ENCODE results near the gene STX16. TPM values are rescaled to one million over a fixed set of nuclear protein-coding genes. Genes with fewer than 3 reads are reported as not detected.

Gene STX16
- total RNA-seq, 1 experiment from 2014 or later = 44.5 TPM

DNA sequence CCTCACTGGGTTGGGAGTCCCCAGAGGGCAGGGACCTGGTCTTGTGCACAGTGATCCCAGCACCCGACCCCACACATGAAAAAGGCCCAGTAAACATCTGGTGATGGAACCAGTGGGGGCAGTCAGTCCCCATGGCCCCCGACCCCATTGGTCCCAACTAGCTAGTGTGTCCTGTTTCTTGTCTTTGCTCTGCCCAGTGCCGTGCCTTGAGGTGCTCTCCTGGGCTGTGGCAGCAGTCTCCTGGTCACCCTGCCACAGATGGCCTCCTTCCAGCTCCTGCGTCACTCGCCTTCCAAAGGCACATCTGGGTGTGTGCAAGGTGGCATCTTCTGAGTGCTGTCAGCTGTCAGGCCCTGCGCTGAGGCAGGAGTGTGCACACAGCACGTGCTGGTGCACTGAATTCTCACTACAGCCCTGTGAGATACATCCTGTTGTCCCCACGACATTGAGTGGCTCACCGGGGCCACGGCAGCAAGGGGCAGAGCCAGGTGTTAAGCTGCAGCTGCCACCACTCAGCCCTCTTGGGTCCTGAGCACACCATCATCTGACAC is 45.4 kb downstream of the STX16 start:
- BruUV-seq (replicated peaks) = no TSS peak
- Histone ChIP-seq H3K4me1 (ENCODE audit: insufficient read depth, low read length, poor library complexity, severe bottlenecking) (no peaks in the 10 kb centered on the region), H3K27me3 (replicated peaks; ENCODE audit: insufficient read depth, low read depth, low read length, poor library complexity) (no peaks in the 10 kb centered on the region), H3K27ac (ENCODE audit: low read depth, low read length, poor library complexity, severe bottlenecking) (no peak overlapping the region), H3K36me3 (ENCODE audit: insufficient read depth, low read length, poor library complexity, severe bottlenecking) (no peaks in the 10 kb centered on the region), H3K4me3 (ENCODE audit: low read depth, low read length, poor library complexity, severe bottlenecking) (no peak overlapping the region), H3K9me3 (ENCODE audit: low read depth, low read length, poor library complexity, severe bottlenecking) (no peaks in the 10 kb centered on the region)
- POLR2A ChIA-PET (ENCODE audit: low non-redundant PET) = no interaction called here
- TF ChIP-seq, protein P1, sequence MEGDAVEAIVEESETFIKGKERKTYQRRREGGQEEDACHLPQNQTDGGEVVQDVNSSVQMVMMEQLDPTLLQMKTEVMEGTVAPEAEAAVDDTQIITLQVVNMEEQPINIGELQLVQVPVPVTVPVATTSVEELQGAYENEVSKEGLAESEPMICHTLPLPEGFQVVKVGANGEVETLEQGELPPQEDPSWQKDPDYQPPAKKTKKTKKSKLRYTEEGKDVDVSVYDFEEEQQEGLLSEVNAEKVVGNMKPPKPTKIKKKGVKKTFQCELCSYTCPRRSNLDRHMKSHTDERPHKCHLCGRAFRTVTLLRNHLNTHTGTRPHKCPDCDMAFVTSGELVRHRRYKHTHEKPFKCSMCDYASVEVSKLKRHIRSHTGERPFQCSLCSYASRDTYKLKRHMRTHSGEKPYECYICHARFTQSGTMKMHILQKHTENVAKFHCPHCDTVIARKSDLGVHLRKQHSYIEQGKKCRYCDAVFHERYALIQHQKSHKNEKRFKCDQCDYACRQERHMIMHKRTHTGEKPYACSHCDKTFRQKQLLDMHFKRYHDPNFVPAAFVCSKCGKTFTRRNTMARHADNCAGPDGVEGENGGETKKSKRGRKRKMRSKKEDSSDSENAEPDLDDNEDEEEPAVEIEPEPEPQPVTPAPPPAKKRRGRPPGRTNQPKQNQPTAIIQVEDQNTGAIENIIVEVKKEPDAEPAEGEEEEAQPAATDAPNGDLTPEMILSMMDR (conservative IDR thresholded peaks at IDR 0.05; ENCODE audit: low read depth, low read length) = no peak
- no peak for TF ChIP-seq EZH2 (IDR thresholded peaks at IDR 0.05; ENCODE audit: borderline replicate concordance, low read depth, low read length, poor library complexity, severe bottlenecking)
- CTCF ChIA-PET = no interaction called here
- intact Hi-C loops (cut with micrococcal nuclease; ENCODE audit: unreplicated experiment) = no loop called here
- no peak for DNase-seq (ENCODE audit: low spot score)

DNA sequence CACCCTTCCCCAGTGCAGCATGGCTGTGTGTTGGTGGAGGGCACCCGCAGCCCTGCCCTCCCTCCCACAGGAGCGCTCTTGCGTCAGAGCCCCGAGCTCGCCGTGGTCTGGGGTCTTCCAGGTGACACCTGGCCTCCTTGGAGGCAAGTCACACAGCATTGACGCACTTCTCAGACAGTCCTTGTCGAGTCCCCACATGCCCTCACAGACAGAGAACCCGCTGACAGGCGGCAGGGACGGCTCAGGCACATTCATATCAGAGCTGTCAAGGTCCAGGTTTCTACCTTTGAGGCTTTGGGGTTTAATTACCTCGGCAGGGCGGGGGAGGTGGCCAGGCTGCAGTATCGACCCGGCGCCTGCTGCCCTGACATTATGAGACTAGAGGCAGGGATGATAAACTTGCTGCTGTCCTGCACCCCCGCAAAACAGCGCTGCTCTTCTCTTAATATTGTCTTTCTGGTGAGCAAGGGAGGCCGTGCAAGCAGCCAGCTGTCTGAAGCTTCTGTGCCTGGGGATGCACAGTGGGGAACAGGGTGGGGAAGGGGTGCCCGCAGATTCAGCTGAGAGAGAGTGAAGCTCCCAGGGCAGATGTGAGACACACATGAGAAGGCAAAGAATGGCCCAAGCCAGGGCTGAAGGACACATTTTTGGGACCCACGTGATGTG is 46.3 kb downstream of the STX16 start:
- TF ChIP-seq EZH2 (IDR thresholded peaks at IDR 0.05; ENCODE audit: borderline replicate concordance, low read depth, low read length, poor library complexity, severe bottlenecking) = no peak
- TF ChIP-seq, protein P1 (conservative IDR thresholded peaks at IDR 0.05; ENCODE audit: low read depth, low read length) = no peak
- no peaks in the 10 kb centered on the region for H3K4me1 ChIP-seq (ENCODE audit: insufficient read depth, low read length, poor library complexity, severe bottlenecking)
- intact Hi-C loops (cut with micrococcal nuclease; ENCODE audit: unreplicated experiment) = no loop called here
- no peaks in the 10 kb centered on the region for H3K27me3 ChIP-seq (replicated peaks; ENCODE audit: insufficient read depth, low read depth, low read length, poor library complexity)
- BruUV-seq (replicated peaks) = no TSS peak
- H3K9me3 ChIP-seq (ENCODE audit: low read depth, low read length, poor library complexity, severe bottlenecking) = no peaks in the 10 kb centered on the region
- no peak overlapping the region for H3K27ac ChIP-seq (ENCODE audit: low read depth, low read length, poor library complexity, severe bottlenecking)
- CTCF ChIA-PET = no interaction called here
- no peak overlapping the region for H3K4me3 ChIP-seq (ENCODE audit: low read depth, low read length, poor library complexity, severe bottlenecking)
- POLR2A ChIA-PET (ENCODE audit: low non-redundant PET) = no interaction called here
- no peaks in the 10 kb centered on the region for H3K36me3 ChIP-seq (ENCODE audit: insufficient read depth, low read length, poor library complexity, severe bottlenecking)
- DNase-seq (ENCODE audit: low spot score) = no peak

DNA sequence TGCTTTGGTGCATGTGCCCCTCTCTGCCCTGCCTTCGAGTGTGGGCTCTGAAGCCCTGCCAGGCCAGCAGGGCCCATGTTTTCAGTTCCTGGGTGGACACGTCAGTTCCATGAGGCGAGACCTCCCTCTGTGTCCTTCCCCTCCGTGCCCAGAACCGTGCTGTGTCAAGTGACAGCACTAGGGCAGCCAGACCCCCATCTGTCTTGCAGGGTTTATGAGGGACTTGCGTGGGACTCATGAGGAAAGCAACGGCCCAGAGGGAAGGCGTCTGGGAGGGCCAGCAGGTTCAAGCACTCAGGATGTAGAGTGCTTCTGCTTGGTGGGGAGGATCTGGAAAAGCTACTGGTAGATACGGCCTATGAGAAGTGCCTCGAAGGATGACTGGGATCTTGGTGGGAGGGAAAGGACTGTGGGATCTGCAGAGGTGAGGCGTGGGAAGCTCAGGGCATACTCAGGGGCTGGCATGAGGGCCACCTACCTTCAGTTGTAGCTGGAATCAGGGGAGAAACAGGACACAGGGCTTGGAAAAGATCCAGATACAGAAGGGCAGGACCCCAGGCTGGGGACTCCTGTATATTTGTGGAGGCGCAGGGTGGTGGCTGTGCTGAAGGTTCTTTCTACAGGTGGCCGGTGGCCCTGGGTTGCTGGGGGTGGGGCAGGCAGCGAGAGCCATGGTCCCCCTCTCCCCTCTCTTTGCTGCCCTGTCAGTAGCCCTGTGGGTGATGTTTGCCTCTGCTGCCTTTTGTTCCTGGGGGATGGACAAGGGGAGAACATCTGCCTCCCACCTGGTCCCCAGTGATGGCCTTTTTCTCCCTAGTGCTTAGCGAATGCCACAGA is 47.0 kb downstream of the STX16 start:
- CTCF ChIA-PET = no interaction called here
- H3K9me3 ChIP-seq (ENCODE audit: low read depth, low read length, poor library complexity, severe bottlenecking) = no peaks in the 10 kb centered on the region
- no peak for TF ChIP-seq EZH2 (IDR thresholded peaks at IDR 0.05; ENCODE audit: borderline replicate concordance, low read depth, low read length, poor library complexity, severe bottlenecking)
- TF ChIP-seq, protein P1 (conservative IDR thresholded peaks at IDR 0.05; ENCODE audit: low read depth, low read length) = no peak
- H3K27ac ChIP-seq (ENCODE audit: low read depth, low read length, poor library complexity, severe bottlenecking) = no peak overlapping the region
- H3K27me3 ChIP-seq (replicated peaks; ENCODE audit: insufficient read depth, low read depth, low read length, poor library complexity) = no peaks in the 10 kb centered on the region
- DNase-seq (ENCODE audit: low spot score) = no peak
- no peaks in the 10 kb centered on the region for H3K36me3 ChIP-seq (ENCODE audit: insufficient read depth, low read length, poor library complexity, severe bottlenecking)
- intact Hi-C loops (cut with micrococcal nuclease; ENCODE audit: unreplicated experiment) = no loop called here
- H3K4me1 ChIP-seq (ENCODE audit: insufficient read depth, low read length, poor library complexity, severe bottlenecking) = no peaks in the 10 kb centered on the region
- no TSS peak for BruUV-seq (replicated peaks)
- POLR2A ChIA-PET (ENCODE audit: low non-redundant PET) = no interaction called here
- no peak overlapping the region for H3K4me3 ChIP-seq (ENCODE audit: low read depth, low read length, poor library complexity, severe bottlenecking)
